Type B pancreatic cell (in vitro differentiated cells): Measurements from ENCODE around the gene RAB1B. TPM values are rescaled to one million over a fixed set of nuclear protein-coding genes. Genes with fewer than 3 reads are reported as not detected.
"Not testable (repeated sequence)": the region's sequence is repeated elsewhere in the genome, so short reads cannot be mapped to it uniquely, and the experiment has no call there.

ENCODE experiments used
- DNase-seq: peaks from one replicate; pipeline ENCODE4 v3.0.0; 2021; ENCODE audit warnings: mixed read lengths; ENCODE audit not compliant: unreplicated experiment; ENCODE audit errors: extremely low spot score
- H3K27ac Mint-ChIP-seq: 2 replicates; pipeline ENCODE4 v1.8.0; 2021; ENCODE audit warnings: mild to moderate bottlenecking, mixed read lengths
- H3K27me3 Mint-ChIP-seq: 2 replicates; pipeline ENCODE4 v1.8.0; 2021; ENCODE audit warnings: mixed read lengths
- H3K36me3 Mint-ChIP-seq: 2 replicates; pipeline ENCODE4 v1.8.0; 2021; ENCODE audit warnings: mixed read lengths
- H3K4me1 Mint-ChIP-seq: one replicate; pipeline ENCODE4 v1.8.0; 2021; ENCODE audit warnings: mixed read lengths; ENCODE audit not compliant: unreplicated experiment
- H3K4me3 Mint-ChIP-seq: 2 replicates; pipeline ENCODE4 v1.8.0; 2021; ENCODE audit warnings: mild to moderate bottlenecking, mixed read lengths
- H3K9me3 Mint-ChIP-seq: 2 replicates; pipeline ENCODE4 v1.8.0; 2021; ENCODE audit warnings: mixed read lengths
- CTCF ChIP-seq: fragments of 200-600 bp; sonication (generic); conservative IDR thresholded peaks from 2 replicates; pipeline ENCODE4 v1.5.0; 2021; ENCODE audit warnings: antibody characterized with exemption, mild to moderate bottlenecking
- total RNA-seq: library from RNA; stranded (reverse); gene quantifications from 2 replicates; pipeline ENCODE4 v1.2.1, GENCODE V29; 2021; ENCODE audit warnings: low replicate concordance

RAB1B gene
- total RNA-seq, 1 donor from 2014 or later: 96.4 TPM

- no peaks in the 10 kb centered on the region for H3K36me3 Mint-ChIP-seq
- TF ChIP-seq CTCF: no peak
- H3K27me3 Mint-ChIP-seq: peaks cover 3% of the 10 kb centered on the region
- peak within 1 kb of the TSS; percentile 78 for H3K4me3 Mint-ChIP-seq
- DNase-seq: no peak
- peaks cover 29% of the 10 kb centered on the region for H3K4me1 Mint-ChIP-seq
- peak within 1 kb of the TSS; percentile 62 for H3K27ac Mint-ChIP-seq
- peaks cover 6% of the 10 kb centered on the region for H3K9me3 Mint-ChIP-seq
Observed at GRCh38 chr11:66316849-66317251, 48.4 kb downstream of the RAB1B start, which contains the start of gene CD248. Gene CD248, minus strand, starts transcription at chr11:66317044. Its CDS starts 17 bp downstream, at chr11:66317027.

GRCh38 chr11:66317322-66317722 lies 48.9 kb downstream of the RAB1B start:
- no peak for DNase-seq
- H3K27ac Mint-ChIP-seq: peak overlapping the region; percentile 62
- H3K9me3 Mint-ChIP-seq: peaks cover 6% of the 10 kb centered on the region
- peaks cover 3% of the 10 kb centered on the region for H3K27me3 Mint-ChIP-seq
- peak overlapping the region; percentile 78 for H3K4me3 Mint-ChIP-seq
- H3K36me3 Mint-ChIP-seq: no peaks in the 10 kb centered on the region
- TF ChIP-seq CTCF: no peak
- H3K4me1 Mint-ChIP-seq: peaks cover 29% of the 10 kb centered on the region

DNA sequence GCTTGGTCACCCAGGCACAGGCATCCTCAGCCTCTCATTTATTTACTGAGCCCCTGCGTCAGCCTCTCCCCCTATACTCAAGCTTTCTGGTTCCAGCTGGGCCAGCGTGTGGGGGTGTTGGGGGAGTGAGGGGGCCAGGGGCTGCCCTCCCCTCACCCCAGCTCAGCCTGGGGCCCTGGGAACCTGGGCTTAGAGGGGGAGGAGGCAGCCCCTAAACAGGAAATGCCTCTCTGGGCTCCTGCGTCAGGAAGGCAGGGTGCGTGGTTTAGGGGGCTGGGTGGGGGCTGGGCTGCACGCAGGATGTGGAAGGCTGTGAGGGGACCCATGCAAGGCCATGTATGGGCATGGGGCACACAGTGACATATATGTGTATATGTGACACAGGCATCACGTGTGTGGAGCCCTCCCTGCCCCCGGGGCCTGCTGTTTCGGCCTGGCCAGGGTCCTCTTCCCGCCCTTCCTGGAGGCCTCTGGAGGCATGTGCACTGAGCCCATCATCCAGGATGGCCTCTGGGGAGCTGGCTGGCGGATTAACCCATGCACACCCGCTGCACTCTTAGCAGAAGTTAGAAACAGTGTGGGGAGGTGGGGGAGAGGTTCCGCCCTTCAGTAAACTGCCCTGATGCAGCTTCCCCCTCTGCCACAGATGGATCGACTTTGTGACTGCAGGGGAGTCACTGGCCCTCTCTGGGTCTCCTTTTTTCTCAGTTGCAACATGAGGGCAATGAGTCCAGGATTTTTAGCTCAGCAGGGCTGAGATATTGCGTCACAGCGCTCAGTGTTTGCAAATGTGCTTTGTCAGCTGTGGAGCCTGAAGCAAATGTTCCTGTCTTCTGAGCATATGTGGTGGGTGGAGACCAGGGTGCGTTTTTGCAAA lies 49.5 kb downstream of the RAB1B start:
- no peak for DNase-seq
- H3K4me3 Mint-ChIP-seq: peak overlapping the region; percentile 78
- peak overlapping the region; percentile 68 for H3K27ac Mint-ChIP-seq

DNA sequence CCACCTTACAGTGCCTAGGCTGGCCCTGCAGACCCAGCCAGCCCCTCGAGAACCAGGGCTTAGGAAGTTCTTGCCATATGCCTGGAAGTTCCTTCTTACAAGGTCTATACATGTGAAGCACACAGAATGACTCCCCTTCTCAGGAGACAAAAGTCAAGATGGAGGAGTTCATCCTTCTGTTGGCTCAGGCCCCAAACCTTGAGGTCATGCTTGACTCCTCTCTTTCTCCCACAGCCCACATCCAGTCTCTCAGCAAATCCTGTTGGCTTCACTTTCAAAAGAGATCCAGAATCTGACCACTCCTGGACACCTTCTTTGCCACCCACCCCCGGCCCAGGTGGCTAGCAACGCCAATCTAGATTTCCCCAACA lies 50.1 kb downstream of the RAB1B start:
- Mint-ChIP-seq H3K27me3 (peaks cover 3% of the 10 kb centered on the region), H3K9me3 (peaks cover 6% of the 10 kb centered on the region), H3K4me3 (no peak overlapping the region), H3K4me1 (peaks cover 37% of the 10 kb centered on the region), H3K27ac (peak overlapping the region; percentile 68), H3K36me3 (no peaks in the 10 kb centered on the region)
- DNase-seq: no peak
- no peak for TF ChIP-seq CTCF

More for the DNA sequence above, 49.5 kb downstream of the RAB1B start:
- Mint-ChIP-seq H3K36me3 (no peaks in the 10 kb centered on the region), H3K27me3 (peaks cover 3% of the 10 kb centered on the region), H3K9me3 (peaks cover 6% of the 10 kb centered on the region), H3K4me1 (peaks cover 30% of the 10 kb centered on the region)
- no peak for TF ChIP-seq CTCF

- not testable (repeated sequence) for H3K27me3 Mint-ChIP-seq, H3K9me3 Mint-ChIP-seq, H3K4me3 Mint-ChIP-seq, H3K36me3 Mint-ChIP-seq, DNase-seq, H3K27ac Mint-ChIP-seq
- peaks cover 35% of the 10 kb centered on the region for H3K4me1 Mint-ChIP-seq
Observed at GRCh38 chr11:66320289-66320688, 51.9 kb downstream of the RAB1B start.

DNA sequence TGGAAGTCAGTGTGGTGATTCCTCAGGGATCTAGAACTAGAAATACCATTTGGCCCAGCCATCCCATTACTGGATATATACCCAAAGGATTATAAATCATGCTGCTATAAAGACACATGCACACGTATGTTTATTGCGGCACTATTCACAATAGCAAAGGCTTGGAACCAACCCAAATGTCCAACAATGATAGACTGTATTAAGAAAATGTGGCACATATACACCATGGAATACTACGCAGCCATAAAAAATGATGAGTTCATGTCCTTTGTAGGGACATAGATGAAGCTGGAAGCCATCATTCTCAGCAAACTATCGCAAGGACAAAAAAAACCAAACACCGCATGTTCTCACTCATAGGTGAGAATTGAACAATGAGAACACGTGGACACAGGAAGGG lies 52.3 kb downstream of the RAB1B start:
- not testable (repeated sequence) for H3K27ac Mint-ChIP-seq, H3K9me3 Mint-ChIP-seq, DNase-seq, H3K36me3 Mint-ChIP-seq, H3K27me3 Mint-ChIP-seq, H3K4me3 Mint-ChIP-seq
- peaks cover 30% of the 10 kb centered on the region for H3K4me1 Mint-ChIP-seq
